Hematopoietic multipotent progenitor cell treated with erythropoietin and hydrocortisone succinate and interleukin-3 and kit ligand, for 15 days (in vitro differentiated cells): ENCODE results near the gene TIGAR.

Experiments used
- DNase-seq: peaks from one replicate; pipeline ENCODE4 v3.0.0-alpha.2; 2015; ENCODE audit warnings: low spot score

The TIGAR gene

DNA sequence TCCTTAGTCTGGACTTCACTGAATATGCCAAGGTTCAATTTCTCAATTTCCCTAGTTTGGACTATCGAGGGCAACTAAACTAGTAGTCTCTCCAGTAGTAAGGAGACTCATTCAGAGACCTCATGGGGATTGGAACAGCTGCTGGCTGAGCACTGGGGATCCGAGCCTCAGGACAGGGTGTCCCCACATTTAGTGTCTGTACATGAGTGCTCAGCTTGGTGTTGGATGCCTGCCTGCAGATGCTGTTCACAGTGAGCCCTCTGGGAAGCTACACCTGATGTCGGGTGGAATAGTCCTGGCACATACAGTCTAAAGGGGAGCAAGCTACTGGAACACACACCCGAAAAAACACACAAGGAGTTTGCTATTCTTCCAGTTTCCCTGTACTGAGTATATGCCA lies 59.3 kb downstream of the TIGAR start:
- DNase-seq: no peak

DNA sequence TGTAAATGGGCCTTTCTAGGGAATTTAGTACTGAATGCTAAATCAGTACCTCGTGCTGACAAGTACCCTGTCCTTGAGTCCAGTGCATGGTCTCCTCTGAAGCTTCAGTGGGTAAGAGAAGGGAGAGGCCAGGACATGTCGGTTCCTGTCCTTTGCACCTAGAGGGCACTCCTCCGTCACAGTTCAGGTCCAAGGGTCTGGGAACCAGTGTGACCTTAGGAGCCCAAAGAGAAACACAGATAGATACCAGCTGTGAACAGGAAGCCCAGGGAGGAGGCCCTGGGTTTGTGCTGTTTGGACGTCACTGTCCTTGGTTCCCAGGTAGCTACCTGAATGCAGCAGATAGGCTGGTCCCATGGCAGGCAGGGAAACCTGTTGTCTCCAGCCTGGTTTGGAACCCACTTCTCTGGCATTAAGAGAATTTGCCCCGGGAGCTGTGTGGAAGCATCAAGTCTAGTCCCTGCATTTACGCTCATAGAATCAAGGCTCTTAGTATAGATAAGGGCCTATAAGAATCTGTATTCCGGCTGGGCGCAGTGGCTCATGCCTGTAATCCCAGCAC lies 62.4 kb downstream of the TIGAR start:
- no peak for DNase-seq

DNA sequence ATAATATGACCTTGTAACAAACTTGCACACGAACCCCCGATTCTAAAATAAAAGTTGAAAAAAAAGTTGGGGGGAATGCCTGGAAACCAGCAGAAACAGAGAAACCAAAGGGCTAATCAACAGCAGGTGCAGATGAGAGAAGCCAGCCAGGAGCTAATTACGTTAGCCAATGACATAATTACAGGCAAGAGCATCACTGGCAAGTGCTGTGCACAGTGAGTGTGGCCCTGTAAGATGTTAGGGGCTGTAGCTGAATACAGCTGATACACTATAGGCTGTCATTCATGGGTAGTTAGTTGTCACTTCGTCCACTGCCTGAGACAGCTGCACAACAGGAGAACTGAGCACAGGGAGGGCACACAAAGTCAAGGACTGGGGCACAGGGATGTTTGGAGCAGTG lies 65.8 kb downstream of the TIGAR start:
- DNase-seq: no peak

DNA sequence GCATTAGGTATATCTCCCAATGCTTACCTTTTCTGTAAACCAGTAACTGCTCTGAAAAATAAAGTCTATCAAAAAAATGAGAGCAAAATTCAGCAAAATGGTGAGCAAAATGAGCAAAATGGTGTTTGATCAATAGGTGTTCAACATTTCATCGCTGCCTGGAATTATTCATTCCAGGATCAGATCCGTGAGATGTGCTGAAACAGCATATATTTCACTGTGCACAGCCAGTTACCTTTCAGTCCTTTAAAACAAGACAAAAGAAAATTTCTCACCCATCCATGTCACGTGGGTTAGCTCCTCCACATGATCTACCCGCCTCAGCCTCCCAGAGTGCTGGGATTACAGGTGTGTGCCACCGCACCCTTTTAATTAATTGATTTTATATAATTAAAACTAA lies 66.6 kb downstream of the TIGAR start:
- no peak for DNase-seq

DNA sequence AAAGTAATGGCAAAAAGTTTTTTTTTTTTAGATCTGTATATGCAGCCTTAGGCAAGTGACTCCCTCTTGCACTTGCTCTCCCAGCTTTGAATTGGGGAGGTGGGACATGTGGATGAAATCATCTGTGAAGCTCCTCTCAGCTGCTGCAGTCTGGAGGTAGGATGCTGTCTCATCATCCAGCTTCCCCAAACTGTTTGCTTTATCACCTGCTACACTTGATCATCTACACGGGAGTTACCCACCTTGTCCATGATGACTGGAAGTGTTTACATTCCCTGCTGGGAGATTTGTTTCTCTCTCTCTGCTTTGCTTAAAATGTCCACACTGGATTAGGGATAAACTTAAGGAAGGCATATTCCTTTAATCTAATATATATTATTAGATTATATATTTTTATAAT lies 67.0 kb downstream of the TIGAR start:
- DNase-seq: no peak

DNA sequence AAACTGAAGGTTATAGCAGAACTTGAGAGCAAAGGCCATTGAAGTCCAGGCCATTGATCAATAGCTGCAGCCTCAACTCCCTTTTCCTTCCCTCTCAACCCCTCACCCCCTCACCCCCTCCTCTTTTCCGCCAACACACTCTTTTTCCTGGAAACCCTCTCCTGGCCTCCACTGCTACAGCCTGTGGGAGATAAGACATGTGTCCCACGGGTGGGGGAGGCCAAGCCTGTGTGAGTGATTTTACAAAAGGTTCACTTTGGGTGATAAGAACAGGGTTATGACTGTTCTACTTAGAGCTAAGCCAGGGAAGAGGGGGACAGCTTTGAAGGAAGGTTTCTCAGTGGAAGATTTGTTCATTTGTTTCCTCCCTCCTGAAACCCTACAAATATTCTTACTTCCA lies 67.6 kb downstream of the TIGAR start:
- DNase-seq: no peak

DNA sequence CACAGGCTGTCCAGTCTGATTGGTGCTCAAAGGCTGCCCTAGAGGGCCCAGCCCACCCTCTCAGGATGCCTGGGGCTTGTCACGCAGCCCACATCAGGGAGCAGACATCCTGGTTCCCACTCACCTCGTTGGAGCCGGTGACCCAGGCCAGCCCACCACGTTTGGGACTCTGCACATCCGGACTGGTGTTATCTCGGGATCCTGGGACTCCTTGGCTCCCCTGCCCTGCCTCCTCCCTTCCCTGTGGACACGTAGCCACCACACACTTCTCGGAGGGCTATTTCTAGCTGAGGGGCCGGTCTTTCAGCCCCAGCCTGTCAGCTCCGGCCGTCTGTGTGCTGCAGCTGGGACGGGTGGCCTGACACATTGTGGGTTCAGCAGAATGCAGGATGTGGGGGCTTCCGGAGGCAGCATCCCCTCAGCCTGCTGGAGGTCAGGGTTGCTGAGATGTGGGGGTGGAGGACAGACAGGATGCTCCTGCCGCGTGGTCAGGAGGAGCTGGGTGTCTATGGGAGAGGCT lies 71.3 kb downstream of the TIGAR start:
- no peak for DNase-seq

DNA sequence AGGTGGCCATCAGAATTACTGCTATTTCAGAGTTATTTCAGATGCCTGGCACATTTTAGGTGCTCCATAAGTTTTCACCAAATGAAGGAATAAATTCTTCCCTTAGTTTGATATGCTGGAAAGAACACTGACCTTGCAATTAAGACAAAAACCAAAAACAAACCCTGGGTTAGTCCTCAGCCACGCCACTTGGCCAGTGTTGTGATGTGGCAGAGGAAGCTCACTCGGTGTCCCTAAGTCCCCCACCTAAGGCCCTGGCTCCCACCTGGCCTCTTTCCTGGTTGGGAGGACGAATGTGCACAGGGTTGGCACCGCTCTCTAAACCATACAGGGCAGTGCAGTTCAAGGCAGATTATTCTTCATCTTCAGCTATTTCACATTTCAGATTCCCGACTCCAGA lies 72.2 kb downstream of the TIGAR start:
- DNase-seq: no peak

DNA sequence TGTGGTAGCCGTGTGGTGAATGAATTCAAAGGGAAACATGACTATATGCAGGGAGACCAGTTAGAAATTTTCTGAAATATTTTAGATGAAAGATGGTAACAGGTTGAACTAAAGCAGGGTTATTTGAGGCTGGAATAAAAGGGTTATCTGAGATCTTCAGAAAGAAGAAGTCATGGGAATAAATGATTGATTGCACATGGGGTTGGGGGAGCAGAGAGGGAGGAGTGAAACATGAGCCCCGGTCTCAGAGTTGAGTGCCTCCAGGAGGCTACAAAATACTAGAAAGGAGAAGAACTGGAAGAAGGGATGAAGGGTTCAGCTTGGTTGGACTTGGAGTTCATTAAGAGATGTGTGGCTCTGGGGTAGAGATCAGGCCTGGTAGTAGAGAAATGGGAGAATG lies 74.8 kb downstream of the TIGAR start:
- DNase-seq: no peak

DNA sequence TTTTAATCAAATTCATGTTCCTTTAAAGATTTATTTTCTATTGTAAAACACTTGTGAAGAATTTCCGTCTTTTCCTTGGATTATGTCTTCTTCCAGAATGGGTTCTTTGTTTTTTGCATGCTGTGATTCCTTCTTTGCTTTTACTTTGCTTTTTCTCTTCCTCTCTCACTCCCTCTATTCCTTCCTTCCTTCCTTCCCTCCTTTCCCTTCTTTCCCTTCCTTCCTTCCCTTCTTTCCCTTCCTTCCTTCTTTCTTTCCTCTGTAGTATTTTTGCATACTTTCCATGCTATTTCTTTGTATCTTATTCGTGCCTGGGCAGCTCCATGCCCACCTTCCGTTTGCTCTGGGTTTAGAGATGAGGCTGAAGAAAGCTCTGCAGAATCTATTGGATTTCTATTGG lies 80.1 kb downstream of the TIGAR start:
- no peak for DNase-seq

DNA sequence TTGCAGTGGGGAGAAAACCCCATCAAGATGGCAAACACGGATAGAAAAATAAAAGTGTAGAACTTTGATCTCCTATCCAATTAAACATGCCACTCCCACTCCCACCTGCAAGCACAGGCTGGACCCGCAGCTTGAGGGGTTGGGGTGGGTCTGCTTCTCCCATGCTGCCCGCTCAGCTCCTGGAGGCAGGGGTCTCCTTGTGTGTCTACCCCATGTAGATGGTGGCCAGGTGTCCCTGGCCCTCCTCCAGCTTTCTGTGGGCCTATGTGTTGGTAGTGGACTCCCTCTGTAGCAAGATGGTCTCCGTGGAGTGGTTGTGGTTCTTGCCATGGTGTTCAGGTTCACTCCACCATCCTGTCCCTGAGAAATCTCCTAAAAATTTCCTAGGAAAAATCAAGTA lies 82.0 kb downstream of the TIGAR start:
- DNase-seq: no peak
